Measurements from ENCODE around the gene RALGAPB. TPM values are rescaled to one million over a fixed set of nuclear protein-coding genes. Genes with fewer than 3 reads are reported as not detected.

RALGAPB gene
- total and polyA plus RNA-seq, 2 experiments from 2014 or later: 10.2 to 40.4 TPM

- Histone ChIP-seq H2AFZ (no peak overlapping the region), H3K36me3 (ENCODE audit: insufficient read depth) (no peaks in the 10 kb centered on the region), H3K27me3 (ENCODE audit: insufficient read depth) (no peaks in the 10 kb centered on the region), H4K20me1 (replicated peaks; ENCODE audit: insufficient read depth) (peaks cover 15% of the 10 kb centered on the region), H3F3A (replicated peaks; ENCODE audit: low read depth) (no peaks in the 10 kb centered on the region), H3K9me2 (ENCODE audit: insufficient read depth) (no peaks in the 10 kb centered on the region), H3K4me3 (no peak overlapping the region), H3K4me1 (ENCODE audit: insufficient read depth) (peaks cover 9% of the 10 kb centered on the region), H3K4me2 (no peak overlapping the region), H3K79me2 (replicated peaks; ENCODE audit: insufficient read depth) (peaks cover 32% of the 10 kb centered on the region), H3K27ac (ENCODE audit: low read depth) (no peak overlapping the region)
- Mint-ChIP-seq H3K27ac (no peak overlapping the region), H3K9me3 (no peaks in the 10 kb centered on the region; the same call in 2 of the 3 replicates), H3K27me3 (ENCODE audit: insufficient read depth, low read depth, poor library complexity) (peaks cover 4% of the 10 kb centered on the region), H3K4me3 (no peak overlapping the region), H3K4me1 (peaks cover 14% of the 10 kb centered on the region), H3K36me3 (ENCODE audit: low read depth) (no peaks in the 10 kb centered on the region)
- ATAC-seq: no peak
- TF ChIP-seq REST (IDR thresholded peaks at IDR 0.05; ENCODE audit: unreplicated experiment) (no peak), EZH2 (IDR thresholded peaks at IDR 0.05; ENCODE audit: low read depth, unreplicated experiment) (no peak), EZH2phosphoT487 (IDR thresholded peaks at IDR 0.05; ENCODE audit: unreplicated experiment) (no peak), ZNF331 (CRISPR knock-in tag; IDR thresholded peaks at IDR 0.05; ENCODE audit: low read depth) (no peak), STAT1 (IDR thresholded peaks at IDR 0.05; ENCODE audit: unreplicated experiment) (no peak), CREB1 (CRISPR knock-in tag; IDR thresholded peaks at IDR 0.05; ENCODE audit: low read depth) (no peak), ZNF114 (CRISPR knock-in tag; IDR thresholded peaks at IDR 0.05) (no peak), POLR2AphosphoS5 (IDR thresholded peaks at IDR 0.05; ENCODE audit: low read depth) (no peak), ETS1 (IDR thresholded peaks at IDR 0.05) (no peak), NANOG (IDR thresholded peaks at IDR 0.05; ENCODE audit: borderline replicate concordance) (no peak), ZNF462 (CRISPR knock-in tag; IDR thresholded peaks at IDR 0.05) (no peak)
- DNase-seq (ENCODE audit: low spot score): no peak
These were observed 1.4 kb upstream of the RALGAPB start for GRCh38 chr20:38471245-38471644.

Data from GM23338 (cell line).